ENCODE results near the gene AFF1.

GRCh38 chr4:86916392-86916791, 18.4 kb upstream of the AFF1 start:
- TF ChIP-seq EZH2 (IDR thresholded peaks at IDR 0.05; ENCODE audit: insufficient read depth, poor library complexity, severe bottlenecking) = no peak
- no peak for TF ChIP-seq EZH2phosphoT487 (IDR thresholded peaks at IDR 0.05; ENCODE audit: insufficient read depth, low read depth)

Data from GM23248 (cell line).